Brain microvascular endothelial cell (primary cell): ENCODE results near the gene DYNLT1.
A peak's percentile ranks its signal among the peaks of the same experiment; 100 is the strongest.
"Not testable (repeated sequence)": the region's sequence is repeated elsewhere in the genome, so short reads cannot be mapped to it uniquely, and the experiment has no call there.

Source experiments
- DNase-seq: peaks from one replicate; pipeline ENCODE4 v3.0.0-alpha.2; 2020
- H3K27ac ChIP-seq: fragments of 250-450 bp; sonication (Bioruptor Pico); 2 replicates; pipeline ENCODE4 v1.5.1; 2020; ENCODE audit warnings: mild to moderate bottlenecking, moderate library complexity
- H3K27me3 ChIP-seq: fragments of 250-450 bp; sonication (Bioruptor Pico); replicated peaks from 2 replicates; pipeline ENCODE4 v1.5.1; 2020; ENCODE audit warnings: mild to moderate bottlenecking
- H3K36me3 ChIP-seq: fragments of 250-450 bp; sonication (Bioruptor Pico); replicated peaks from 2 replicates; pipeline ENCODE4 v1.5.1; 2020; ENCODE audit warnings: mild to moderate bottlenecking
- H3K4me3 ChIP-seq: 2 replicates; pipeline ENCODE4 v1.5.1; 2011; ENCODE audit warnings: low read depth, mild to moderate bottlenecking, control low read depth, low read length, moderate library complexity
- in situ Hi-C: cut with HindIII; loops from 2 replicates; pipeline ENCODE4 v1.10.0; 2017; ENCODE audit warnings: low sequenced_read_pairs, low pct_ligation_motif_present
- TF ChIP-seq, protein P1 (sequence below): IDR thresholded peaks from 2 replicates; pipeline ENCODE4 v1.5.1; 2011; ENCODE audit warnings: low read depth, mild to moderate bottlenecking, moderate library complexity, low read length, control low read depth, inconsistent platforms; ENCODE audit errors: missing control alignments

Gene DYNLT1

DNA sequence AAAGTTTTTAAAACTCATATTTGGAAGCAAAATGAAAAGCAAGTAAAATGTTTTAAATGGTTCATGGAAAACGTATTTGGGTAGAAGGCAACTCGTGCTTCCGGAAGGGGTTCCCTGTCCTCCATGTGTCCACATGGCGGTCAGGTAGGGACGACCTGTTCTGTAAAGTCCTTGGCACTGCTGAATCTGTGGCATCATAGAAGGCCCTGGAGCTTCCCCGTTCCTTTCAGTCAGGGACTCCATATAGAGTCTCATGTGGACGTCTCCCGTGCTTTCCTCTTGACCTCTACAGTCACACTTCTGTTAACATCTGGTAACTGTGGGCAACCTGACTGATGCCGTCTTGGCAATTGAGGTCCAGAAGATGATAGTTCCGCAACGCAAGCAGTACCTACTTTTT, 11.4 kb downstream of the DYNLT1 start:
- no peak for DNase-seq
- Histone ChIP-seq H3K27ac (peak overlapping the region; percentile 91), H3K4me3 (no peak overlapping the region), H3K36me3 (peaks cover 44% of the 10 kb centered on the region), H3K27me3 (no peaks in the 10 kb centered on the region)
- TF ChIP-seq, protein P1, sequence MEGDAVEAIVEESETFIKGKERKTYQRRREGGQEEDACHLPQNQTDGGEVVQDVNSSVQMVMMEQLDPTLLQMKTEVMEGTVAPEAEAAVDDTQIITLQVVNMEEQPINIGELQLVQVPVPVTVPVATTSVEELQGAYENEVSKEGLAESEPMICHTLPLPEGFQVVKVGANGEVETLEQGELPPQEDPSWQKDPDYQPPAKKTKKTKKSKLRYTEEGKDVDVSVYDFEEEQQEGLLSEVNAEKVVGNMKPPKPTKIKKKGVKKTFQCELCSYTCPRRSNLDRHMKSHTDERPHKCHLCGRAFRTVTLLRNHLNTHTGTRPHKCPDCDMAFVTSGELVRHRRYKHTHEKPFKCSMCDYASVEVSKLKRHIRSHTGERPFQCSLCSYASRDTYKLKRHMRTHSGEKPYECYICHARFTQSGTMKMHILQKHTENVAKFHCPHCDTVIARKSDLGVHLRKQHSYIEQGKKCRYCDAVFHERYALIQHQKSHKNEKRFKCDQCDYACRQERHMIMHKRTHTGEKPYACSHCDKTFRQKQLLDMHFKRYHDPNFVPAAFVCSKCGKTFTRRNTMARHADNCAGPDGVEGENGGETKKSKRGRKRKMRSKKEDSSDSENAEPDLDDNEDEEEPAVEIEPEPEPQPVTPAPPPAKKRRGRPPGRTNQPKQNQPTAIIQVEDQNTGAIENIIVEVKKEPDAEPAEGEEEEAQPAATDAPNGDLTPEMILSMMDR = no peak
- in situ Hi-C loops = no loop called here

DNA sequence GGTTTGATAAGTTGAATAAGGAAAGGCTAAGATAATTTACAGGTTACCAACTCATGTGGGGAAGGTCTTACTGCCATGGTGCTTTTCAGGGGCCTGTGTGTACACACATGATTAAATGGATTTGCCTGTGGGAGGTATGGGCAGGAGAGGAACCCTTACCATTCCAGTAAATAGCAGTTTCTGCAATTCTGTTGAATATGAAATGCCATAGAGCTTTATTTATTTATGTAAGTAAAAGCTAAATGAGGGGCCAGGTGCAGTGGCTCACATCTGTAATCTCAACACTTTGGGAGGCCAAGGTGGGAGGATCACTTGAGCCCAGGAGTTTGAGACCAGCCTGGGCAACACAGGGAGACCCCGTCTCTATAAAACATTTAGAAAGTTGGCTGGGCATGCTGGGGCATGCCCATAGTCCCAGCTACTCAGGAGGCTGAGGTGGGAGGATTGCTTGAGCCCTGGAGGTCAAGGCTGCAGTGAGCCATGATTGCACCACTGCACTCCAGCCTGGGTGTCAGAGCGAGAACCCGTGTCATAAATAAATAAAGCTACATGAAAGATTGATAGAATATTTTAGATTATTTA, 11.9 kb downstream of the DYNLT1 start:
- H3K4me3 ChIP-seq, H3K27me3 ChIP-seq, DNase-seq, in situ Hi-C loops: not testable (repeated sequence)
- H3K27ac ChIP-seq = peak overlapping the region; percentile 91
- peaks cover 43% of the 10 kb centered on the region for H3K36me3 ChIP-seq

DNA sequence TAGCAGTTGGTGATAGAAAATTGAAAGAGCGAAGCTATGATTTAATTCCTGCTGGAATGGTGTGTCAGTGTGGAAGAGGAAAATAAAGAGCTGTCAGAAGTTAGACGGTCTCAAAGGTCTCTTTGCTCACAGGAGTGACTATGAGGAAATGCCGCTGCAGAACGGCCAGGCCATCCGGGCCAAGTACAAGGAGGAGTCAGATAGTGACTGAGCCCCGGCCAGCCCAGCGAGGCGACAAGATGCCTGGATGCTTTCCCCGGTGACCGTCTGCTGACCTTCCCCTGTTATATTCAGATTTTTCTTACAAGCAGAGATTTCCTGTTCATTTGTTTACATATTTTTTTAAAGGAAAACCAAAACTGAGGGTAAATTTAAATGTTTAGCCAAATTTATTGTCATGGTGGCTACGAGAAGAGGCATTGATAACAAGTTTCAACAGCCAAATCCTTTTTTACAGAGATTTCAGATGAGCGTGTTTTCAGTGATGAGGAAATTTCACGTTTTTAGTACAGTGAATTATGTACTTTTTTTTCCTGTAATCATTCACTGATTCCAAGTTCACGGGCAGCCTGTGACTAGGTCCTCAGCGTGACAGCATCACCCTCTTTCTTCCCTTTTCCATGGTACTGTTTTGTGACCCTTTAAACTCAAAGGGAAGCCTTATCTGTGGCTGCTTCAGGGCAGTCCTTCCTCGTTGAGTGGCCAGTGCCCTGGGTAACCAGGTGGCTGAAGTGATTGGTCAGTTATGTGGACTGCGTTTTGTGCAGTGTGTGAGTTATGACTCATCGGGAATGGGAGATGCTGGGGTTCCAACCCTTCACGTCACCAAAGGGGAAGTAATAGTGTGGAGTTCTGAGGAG, 12.6 kb downstream of the DYNLT1 start:
- H3K27ac ChIP-seq = peak overlapping the region; percentile 91
- no peak overlapping the region for H3K4me3 ChIP-seq
- in situ Hi-C loops = no loop called here
- TF ChIP-seq, protein P1 = no peak
- DNase-seq = peak; percentile 96
- H3K27me3 ChIP-seq = no peaks in the 10 kb centered on the region
- H3K36me3 ChIP-seq = peaks cover 40% of the 10 kb centered on the region

DNA sequence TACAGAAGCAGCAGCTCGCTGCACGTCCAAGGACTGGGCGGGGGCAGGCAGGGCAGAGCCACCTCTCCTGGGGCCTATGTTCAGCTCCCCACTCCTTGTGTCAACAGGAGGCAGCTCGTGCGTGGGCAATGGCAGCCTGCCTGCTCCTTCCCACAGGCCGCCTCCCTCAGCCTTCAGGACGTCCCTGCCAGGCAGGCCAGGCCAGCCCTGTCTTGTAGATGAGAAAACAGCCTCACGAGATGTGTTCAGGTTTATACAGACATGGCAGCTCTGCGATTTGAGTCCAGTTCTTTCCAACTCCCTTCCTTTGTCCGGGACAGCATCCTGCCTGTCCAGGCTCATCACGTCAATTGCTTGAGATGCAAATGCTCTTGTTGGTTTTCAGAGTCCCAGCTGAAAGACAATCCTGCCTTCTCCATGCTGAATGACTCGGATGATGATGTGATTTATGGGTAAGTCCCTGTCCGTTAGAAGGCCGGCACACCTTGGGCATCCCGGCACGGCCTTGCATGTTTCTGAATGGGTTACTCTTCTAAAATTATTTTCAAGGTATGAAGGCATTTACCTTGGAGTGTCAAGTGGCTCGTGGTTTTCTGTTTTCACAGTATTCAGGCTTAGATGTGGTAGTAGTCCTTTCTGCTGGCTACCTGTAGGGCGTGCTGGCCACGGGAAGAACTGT, 13.5 kb downstream of the DYNLT1 start:
- H3K4me3 ChIP-seq = no peak overlapping the region
- peak; percentile 39 for DNase-seq
- in situ Hi-C loops = no loop called here
- peaks cover 41% of the 10 kb centered on the region for H3K36me3 ChIP-seq
- TF ChIP-seq, protein P1 = no peak
- no peaks in the 10 kb centered on the region for H3K27me3 ChIP-seq
- peak overlapping the region; percentile 91 for H3K27ac ChIP-seq

DNA sequence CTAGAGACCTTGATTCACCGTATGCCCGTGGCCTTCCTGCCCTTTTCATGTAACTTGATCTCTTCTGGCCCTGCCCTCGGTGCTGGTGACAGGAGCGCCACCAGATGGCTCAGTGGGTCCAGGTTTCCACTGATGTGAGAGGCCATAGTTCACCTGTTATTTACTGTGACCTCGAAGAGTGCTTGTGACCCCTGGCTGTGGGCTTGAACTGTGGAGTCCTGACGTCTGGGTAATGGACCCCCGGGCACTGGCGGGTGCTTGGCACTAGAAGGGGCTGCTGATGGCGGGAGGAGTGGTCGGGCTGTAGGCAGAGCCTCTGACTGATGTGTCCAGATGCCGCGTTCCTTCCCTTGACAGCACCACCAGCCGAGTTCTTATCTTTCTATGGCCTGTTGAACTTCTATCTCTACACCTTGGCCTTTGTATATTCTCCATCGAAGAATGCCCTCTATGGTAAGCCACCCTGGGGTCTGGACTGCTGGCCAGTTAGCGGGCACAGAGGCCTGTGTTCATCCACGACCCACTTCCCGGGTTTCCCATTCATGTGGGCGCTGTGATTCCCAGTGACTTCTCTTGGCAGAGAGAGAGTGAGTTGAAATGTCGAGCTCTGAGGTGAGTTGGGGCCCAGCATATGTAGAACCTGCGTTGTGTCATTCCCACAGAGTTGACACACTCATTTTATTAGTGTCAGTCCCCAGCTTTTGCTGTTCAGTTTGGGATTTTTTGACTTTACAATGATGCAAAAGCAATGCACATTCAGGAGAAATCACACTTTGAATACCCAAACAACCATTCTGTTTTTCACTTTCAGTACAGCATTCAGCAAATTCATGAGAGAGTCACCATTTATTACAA, 14.9 kb downstream of the DYNLT1 start:
- in situ Hi-C loops = no loop called here
- no peak for DNase-seq
- no peak overlapping the region for H3K27ac ChIP-seq

More for the DNA sequence above, 14.9 kb downstream of the DYNLT1 start:
- peaks cover 38% of the 10 kb centered on the region for H3K36me3 ChIP-seq
- TF ChIP-seq, protein P1 = peak; percentile 20
- H3K4me3 ChIP-seq = no peak overlapping the region
- H3K27me3 ChIP-seq = no peaks in the 10 kb centered on the region
